Suprapubic skin (tissue), 3 donors: ENCODE measurements around the gene NAXD.

Experiments used
- CTCF ChIP-seq, 2 donors: fragments of 200-600 bp in 1 of 2; fragments of 450-650 bp in 1 of 2; sonication (generic) in 1 of 2; IDR thresholded peaks; one replicate each; pipeline ENCODE4 v1.5.1; 2016 to 2019; ENCODE audit warnings: antibody characterized with exemption in 2 of 2, mild to moderate bottlenecking in 1 of 2, moderate library complexity in 1 of 2
- EP300 ChIP-seq: sonication (generic); formaldehyde crosslinking; IDR thresholded peaks from one replicate; pipeline ENCODE4 v1.6.1; 2017; ENCODE audit warnings: antibody characterized with exemption
- POLR2A ChIP-seq, 2 donors: fragments of 450-650 bp; IDR thresholded peaks; one replicate each; pipeline ENCODE4 v1.6.1; 2017; ENCODE audit warnings: antibody characterized with exemption in 2 of 2, mild to moderate bottlenecking in 2 of 2, moderate library complexity in 2 of 2

DNA sequence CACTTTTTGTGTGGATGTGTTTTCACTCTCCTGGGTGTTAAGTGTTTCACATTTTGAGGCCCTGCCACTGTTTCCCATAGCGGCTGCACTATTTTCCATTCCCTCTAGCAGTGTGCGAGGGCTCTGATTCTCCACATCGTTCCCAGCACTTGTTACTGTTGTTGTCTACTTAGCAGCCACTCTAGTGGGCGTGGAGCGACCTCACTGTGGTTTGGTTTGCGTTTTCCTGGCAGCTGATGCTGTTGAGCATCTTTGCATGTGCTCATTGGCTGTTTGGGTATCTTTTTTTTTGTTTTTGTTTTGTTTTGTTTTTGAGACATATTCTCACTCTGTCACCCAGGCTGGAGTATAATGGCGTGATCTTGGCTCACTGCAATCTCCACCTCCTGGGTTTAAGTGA is 14.4 kb downstream of the NAXD start:
- TF ChIP-seq CTCF (IDR thresholded peaks at IDR 0.05), result no peak
- no peak for TF ChIP-seq POLR2A (IDR thresholded peaks at IDR 0.05)
- TF ChIP-seq EP300, result no peak
